ENCODE results near the gene FAM222B.
"Not testable (repeated sequence)": the region's sequence is repeated elsewhere in the genome, so short reads cannot be mapped to it uniquely, and the experiment has no call there.

Gene FAM222B, protein sequence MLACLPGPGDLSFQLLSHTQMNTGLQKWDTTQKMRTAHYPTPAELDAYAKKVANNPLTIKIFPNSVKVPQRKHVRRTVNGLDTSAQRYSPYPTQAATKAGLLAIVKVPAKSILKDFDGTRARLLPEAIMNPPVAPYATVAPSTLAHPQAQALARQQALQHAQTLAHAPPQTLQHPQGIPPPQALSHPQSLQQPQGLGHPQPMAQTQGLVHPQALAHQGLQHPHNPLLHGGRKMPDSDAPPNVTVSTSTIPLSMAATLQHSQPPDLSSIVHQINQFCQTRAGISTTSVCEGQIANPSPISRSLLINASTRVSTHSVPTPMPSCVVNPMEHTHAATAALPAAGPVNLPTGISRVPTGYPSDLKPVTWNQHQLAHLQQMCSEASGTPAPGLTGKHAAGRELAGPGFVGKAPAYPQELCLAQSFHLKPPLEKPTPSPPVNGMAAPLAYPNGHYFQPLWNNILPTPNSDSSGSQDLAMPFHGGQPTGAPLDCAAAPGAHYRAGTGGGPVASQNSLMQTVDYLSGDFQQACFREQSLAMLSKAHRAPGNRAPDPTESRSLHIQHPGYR

DNA sequence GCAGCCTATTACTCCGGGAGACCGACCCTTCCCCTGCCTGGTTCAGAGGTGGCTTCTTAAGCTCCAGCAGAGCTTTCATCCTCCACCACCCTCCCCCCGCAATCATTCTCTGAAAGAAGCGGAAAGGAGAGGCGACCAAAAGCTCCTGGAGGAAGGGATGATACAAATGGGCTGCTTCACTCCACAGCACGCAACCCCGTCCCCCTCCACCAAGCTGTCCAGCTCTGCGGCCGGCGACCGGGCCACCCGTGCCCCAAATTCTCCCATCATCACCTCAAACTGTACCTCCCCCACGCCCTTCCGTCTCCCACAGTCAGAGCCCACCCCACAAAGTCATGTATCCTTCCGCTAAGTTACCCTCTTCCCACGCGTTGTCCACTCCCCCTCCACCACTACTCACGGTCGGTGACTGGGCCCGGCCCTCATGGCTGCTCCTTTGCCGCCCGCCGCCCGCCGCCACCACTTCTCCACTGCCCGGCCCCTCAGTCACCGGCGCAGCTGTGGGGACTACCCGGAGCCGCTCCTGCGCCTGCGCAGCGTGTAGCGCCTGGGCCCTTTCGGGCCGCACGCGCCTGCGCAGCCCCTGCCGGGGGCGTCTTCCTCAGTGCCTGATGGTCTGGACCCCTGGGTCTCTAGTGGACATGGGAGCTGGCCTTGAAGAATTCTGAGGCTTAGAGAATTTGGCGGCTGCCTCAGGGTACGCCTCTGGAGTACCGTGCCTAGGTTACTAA lies at the start of gene FAM222B:
Gene FAM222B, minus strand, starts transcription at position 509 of the 731 bp plus-strand sequence. CDS start 76,123 bp downstream, outside the sequence.
- peak; percentile 79 to 82 for DNase-seq (ENCODE audit: extremely low read depth in 1 of 2, low read depth in 1 of 2)

DNA sequence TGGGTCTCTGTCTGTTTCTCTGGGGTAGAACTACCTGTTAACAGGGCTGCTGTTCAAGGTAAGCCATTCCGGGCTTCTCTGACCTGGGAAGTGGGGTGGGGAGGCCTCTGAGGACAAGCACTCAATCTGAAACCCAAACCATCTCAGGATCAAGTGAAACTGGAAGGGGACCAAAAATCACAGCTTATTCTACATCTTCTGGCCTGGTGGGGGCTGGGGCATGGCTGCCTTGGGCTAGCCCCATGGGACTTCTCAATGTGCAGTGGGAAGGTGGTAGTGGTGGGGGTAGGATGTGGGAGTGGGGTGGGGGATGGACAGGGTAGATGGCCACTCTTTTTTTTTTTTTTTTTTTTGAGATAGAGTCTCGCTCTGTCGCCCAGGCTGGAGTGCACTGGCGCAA lies 49.4 kb upstream of the FAM222B start:
- no peak for DNase-seq (ENCODE audit: extremely low read depth in 1 of 2, low read depth in 1 of 2)

DNA sequence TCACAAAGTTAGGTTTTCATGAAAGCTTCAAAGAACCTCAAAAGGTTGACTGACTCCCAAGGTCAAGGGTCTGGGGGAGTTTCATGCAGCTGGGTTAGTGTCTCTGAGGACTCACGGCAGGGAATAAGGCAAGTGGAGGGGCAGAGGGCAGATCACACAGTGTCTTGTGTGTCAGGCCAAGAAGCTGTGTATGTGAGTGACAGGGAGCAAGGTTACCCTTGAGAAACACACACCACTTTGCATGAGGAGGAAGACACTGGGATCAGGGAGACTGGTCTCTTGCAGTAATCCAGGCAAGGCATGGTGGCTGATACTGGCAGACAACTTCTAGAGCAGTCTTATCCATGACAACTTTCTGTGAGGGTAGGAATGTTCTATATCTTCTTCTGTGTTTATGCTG lies 48.6 kb upstream of the FAM222B start:
- no peak for DNase-seq (ENCODE audit: extremely low read depth in 1 of 2, low read depth in 1 of 2)

DNA sequence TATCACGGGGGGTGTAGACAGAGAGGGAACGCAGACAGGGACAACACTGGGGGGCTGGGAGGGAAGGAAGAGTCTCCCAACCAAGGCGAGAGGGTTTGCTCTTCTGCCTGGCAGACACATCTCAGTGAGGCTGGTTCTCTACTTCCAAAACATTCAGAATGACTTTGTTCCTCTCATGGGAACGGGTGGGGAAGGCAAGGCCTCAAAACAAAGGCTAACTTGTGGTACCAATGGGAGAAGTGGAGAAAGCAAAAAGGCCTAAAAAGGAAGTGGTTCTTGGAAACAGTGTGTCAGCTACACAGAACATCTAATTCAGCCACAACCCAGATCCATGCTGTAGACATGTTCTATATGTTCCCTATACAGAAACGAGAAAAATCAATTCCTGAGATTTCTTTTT lies 47.4 kb upstream of the FAM222B start:
- no peak for DNase-seq (ENCODE audit: extremely low read depth in 1 of 2, low read depth in 1 of 2)

DNA sequence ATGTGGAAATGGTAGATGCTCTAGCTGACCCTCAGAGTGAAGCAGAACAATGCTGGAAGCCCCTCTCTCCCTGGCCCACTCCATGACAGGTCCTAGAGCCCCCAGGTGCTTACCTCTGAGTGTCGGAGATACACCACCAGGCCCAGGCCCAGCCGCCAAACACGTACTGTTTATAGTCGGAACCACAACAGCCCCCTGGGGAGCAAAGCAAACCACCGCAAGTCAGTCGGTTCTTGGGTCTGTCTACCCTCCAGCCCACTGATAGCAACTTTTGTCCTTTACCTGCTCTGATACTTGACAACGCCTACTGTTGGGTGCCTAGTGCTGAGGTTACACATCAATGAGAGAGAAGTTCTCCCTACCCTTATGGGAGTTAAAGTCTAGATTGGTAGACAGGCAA lies 46.2 kb upstream of the FAM222B start:
- no peak for DNase-seq (ENCODE audit: extremely low read depth in 1 of 2, low read depth in 1 of 2)

DNA sequence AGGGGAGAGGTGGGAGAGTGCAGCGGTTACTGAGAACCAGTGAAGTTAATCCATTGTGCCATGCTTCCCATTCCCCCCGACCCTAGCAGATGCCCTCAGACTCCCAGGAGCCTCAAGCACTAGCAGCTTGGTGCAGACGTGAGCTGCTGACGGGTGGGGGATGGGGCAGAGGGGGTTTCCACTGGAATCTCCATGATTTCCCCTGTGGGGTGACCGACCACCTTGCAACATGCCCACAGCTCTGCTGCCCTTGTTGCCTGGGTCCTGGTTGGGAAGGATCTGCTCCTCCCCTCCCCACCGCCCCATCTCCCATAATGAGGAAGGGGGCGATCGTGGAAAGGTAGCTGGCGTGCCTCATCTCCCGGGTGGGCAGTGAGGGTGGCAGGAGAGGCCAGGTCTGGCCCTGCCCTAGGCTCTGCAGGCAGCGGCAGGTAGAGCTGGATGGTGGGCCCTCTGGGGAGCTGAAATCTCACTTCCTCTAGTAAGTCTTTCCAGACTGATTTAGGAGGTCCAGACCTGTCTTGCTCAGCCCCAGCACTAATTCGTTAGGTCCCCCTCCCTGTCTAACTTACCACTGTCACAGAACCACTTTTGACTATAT lies 45.4 kb upstream of the FAM222B start:
- DNase-seq (ENCODE audit: extremely low read depth in 1 of 2, low read depth in 1 of 2) = no peak

DNA sequence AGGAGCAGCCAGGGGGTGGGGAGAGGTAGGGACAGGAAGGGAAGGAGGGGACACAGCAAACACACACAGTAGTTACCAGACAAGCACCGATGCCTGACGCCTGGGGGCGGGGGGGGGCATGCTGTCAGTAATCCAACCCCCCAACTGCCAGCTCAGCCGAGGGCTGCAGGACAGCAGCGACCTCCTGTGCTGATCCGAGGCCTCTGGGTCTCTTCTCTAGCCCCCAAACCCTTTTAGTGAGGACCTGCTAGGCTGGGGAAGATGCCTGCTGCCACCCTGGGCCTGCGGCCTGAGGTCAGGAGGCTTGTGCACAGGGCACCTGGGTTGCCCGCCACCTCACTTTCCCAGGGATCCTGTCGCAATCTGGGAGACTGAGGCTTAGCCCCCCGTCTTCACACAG lies 43.4 kb upstream of the FAM222B start:
- no peak for DNase-seq (ENCODE audit: extremely low read depth in 1 of 2, low read depth in 1 of 2)

DNA sequence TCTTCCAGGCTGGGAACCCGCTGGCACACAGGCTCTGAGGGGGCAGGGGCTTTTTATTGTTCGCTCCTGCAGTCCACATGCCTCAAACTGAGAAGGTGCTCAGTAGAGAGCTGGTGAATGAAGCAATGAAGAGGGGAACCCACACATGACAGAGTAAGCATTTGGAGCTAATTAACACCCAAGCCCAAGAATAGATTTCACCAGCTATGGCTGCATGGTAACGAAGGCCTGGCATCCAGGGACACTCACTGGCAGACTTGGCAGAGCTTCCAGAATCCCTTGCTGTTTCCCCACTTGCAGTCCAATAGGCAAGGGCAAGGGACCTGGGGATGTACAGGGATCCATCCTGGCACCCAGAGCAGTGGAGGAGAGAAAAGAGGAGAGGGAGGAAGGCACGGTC lies 42.8 kb upstream of the FAM222B start:
- no peak for DNase-seq (ENCODE audit: extremely low read depth in 1 of 2, low read depth in 1 of 2)

DNA sequence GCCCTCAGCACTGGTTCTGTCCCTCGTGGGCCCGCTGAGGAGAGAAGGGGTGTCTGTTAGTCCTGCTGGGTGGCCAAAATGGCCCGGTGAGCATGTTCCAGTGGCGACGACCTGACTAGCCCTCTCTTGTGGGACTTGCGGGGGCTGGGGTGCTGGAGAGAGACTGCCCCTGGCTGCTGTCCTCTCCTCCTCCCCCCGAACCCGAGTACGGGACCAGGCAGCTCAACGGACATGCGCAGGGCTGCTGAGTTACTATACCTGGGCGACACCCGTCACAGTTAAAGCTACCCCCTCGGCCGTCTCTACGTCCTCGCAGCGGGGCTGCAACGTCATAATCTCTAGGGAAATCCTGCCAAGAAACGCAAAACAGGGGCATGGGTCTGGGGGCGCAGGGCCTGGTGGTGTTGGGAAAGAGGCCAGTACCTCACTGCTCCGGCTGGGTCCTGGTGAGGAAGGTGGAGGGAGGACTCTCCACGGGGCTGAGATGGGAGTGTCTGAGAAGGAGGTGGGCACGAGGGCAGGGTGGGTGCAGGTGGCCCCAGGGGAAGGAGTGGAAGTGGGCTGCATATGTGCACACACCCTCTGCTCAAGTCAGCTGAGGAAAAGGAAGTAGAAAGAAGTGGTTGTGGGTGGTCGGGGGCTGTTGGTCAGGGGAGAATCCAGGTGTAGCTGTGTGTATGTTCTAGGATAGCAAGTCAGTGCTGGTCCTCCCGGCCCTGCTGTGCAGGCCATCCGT lies 41.5 kb upstream of the FAM222B start:
- no peak for DNase-seq (ENCODE audit: extremely low read depth in 1 of 2, low read depth in 1 of 2)

DNA sequence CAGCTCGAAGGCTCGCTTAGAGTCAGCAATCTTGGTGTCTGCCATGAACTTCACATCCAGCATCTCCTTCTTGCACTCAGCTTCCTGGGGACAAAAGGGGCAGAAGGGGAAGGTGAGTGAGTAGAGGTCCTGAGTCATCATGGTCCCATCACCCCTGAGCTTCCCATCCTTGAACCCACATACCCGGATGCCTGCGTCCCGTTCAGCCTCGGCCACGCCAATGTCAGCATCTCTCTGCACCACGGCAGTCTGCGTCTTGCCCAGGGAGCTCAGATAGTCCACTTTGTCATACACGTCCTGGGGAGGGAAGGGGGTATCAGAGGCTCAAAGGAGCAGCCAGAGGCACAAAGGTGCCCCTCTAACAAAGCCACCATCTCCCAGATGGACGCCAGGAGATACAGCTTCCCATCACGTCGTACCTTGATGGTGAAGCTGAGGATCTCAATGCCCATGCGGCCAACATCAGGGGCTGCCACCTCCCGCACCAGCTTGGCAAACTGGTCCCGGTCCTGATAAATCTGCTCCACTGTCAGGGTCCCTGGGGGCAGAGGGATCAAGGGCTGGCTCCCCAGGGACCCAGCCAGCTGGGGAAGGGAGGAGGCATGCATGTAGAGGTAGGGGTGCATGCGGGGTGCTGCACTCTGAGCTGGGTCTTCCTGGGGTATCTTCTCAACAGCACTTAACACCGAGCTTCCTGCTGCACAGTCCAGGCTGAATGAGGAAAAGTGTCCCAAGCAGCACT lies 39.7 kb upstream of the FAM222B start:
- no peak for DNase-seq (ENCODE audit: extremely low read depth in 1 of 2, low read depth in 1 of 2)

DNA sequence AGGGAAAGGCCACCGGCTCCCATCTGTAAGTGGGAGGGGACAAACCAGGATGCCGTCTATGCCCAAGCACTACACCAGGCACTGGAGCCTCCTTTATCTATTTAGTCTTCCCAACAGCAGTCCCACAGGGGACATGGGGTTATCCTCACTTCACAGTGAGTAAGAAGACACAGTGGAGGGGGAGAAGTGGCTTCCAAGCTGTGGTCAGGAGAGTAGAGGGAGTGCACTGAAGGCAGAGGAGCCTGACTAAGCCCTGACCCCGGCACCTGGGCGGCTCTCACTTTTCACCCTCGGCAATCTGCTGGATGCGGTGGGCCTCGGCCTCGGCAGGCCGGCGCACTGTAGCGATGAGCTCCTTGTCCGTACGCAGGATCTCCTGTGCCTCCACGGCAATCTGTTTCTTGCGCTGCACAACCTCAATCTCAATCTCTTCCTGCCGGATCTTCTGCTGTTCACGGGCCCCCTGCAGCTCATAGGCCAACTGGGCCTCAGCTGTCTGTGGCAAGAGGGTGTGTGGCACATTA lies 39.0 kb upstream of the FAM222B start:
- no peak for DNase-seq (ENCODE audit: extremely low read depth in 1 of 2, low read depth in 1 of 2)

DNA sequence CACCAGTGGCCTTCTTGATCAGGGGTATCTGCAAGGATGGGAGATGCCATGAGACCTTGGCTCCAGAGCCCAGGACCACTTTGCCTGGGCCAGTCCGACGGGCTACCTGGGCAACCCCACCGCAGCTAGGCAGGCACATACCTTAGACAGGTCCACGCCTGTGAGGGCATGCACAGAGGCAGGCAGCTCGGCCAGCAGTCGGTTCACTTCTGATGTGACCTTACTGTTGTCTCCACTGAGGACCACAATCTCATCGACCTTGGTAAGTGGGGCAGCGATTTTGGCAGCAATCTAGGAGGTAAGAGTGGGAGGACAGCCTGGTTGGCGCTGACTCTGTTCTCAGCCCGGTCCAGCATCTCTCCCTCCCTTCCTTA lies 38.0 kb upstream of the FAM222B start:
- no peak for DNase-seq (ENCODE audit: extremely low read depth in 1 of 2, low read depth in 1 of 2)

DNA sequence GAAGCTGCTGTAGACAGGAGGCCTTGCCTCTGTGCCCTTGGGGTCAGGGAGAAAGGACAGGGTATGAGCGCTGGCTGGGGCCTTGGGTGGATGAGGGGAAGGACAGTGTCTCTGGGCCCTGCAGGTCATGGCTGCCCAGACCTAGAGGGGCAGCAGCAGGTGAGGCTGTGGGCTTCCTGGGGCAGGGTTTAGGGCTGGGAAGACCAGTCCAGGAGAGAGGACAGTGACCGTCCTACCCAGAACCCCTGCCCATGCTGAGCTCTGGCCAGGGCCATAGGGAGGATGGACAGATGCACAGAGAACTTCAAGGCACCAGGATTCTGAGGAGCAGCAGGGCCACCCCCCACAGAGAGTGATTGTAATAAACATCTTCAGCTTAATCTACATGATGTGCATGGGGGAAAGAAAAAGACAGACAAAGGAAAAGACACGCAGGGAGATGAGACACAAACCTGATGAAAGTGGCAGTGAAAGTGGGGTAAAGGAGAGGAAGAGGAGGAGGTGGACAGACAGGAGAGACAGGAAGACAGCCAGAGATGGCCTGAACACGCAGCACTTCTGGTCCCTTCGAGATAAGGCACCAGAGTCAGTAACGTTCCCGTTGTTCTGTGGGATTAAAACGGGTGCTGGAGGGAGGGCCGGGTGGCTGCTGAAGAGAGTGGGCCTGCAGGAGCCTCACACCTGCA lies 37.4 kb upstream of the FAM222B start:
- DNase-seq (ENCODE audit: extremely low read depth in 1 of 2, low read depth in 1 of 2) = no peak

DNA sequence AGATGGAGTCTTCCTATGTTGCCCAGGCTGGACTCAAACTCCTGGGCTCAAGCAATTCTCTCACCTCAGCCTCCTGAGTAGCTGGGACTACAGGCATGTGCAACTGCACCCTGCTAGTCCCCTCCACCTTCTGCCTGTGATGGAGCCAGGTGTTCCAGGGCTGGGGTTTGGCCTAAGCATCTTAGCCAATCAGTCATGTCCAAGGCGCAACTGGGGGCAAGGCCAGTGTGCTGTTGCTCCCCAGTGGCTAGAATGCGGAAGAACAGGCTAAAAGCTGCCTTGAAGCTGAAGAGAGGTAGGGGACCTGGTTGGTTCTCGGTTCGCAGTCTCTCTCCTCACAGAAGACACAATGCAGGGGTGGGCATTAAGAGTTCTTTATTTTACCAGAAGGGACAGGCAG lies 36.4 kb upstream of the FAM222B start:
- no peak for DNase-seq (ENCODE audit: extremely low read depth in 1 of 2, low read depth in 1 of 2)

DNA sequence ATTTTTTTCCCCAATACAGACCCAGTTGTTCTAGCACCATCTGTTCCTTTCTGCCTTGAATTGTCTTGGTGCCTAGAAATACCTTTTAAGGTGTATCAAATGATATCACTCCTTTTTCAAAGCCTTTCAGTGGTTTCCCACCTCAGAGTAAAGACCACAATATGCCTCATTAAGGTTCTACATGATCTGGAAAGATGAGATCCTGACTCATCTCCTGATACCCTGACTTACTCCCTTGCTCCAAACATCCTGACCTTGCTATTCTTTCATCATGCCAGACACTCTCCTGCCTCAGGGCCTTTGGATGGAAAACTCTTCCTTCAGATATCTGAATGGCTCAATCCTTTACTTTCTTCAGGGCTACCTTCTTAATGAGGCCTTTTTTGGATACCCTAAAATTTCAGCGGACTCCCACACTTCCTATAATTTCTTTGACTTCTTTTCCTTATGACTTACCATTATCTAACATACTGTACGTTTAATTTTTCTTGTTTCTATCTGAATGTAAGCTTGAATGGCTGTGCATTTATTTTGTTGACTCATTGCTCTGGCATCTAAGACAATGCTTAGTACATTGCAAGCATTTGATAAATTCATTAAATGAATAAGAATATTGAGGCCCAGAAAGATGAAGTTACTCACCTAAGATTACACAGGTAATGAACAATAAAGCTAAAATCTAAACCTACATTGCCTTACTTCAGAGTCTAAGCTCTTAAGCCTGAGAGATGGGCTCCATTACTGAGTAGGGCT lies 35.7 kb upstream of the FAM222B start:
- no peak for DNase-seq (ENCODE audit: extremely low read depth in 1 of 2, low read depth in 1 of 2)

DNA sequence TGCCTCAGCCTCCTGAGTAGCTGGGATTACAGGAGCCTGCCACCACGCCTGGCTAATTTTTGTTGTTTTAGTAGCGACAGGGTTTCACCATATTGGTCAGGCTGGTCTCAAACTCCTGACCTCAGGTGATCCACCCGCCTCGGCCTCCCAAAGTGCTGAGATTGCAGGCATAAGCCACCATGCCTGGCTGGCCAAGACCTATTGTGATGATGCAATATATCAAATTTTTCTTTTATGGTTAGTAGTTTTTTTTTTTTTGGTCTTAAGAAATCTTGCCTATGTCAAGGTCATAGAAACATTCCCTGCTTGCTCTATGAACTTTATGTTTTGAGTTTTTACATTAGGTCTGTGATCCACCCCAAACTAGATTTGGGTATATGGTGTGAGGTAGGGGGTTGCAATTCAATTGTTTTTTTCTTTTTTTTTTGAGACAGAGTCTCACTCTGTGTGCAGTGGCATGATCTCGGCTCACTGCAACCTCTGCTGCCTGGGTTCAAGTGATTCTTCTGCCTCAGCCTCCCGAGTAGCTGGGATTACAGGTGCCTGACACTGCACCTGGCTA lies 34.6 kb upstream of the FAM222B start:
- not testable (repeated sequence) for DNase-seq (ENCODE audit: extremely low read depth in 1 of 2, low read depth in 1 of 2)

DNA sequence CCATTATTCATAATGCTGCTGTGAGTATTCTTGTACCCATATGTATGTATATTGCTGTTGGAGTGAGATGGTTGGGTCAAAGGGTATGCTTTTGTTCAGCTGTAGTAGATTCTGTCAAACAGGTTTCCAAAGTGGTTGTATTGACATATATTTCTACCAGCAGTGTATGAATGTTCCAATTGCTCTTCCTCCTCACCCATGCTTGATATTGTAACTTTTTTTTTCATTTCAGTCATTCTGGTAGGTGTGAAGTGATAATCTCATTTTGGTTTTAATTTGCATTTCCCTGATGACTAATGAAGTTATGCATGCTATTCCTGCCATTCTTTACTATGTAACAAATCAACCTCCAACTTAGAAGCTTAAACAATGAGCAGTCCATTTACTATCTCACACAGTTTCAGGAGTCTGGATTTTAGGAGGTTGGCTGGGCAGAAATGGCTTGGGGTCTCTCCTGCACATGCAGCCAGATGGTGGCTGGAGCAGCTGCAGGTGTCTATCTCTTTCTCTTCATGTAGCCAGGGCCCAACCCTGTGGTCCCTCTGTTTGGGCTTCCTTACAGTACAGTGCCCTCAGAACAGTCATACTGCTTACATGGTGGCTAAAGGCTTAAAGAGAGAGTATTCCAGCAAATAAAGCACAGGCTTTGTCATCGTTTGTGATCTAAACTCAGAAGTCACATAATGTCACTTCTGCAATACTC lies 33.4 kb upstream of the FAM222B start:
- no peak for DNase-seq (ENCODE audit: extremely low read depth in 1 of 2, low read depth in 1 of 2)

DNA sequence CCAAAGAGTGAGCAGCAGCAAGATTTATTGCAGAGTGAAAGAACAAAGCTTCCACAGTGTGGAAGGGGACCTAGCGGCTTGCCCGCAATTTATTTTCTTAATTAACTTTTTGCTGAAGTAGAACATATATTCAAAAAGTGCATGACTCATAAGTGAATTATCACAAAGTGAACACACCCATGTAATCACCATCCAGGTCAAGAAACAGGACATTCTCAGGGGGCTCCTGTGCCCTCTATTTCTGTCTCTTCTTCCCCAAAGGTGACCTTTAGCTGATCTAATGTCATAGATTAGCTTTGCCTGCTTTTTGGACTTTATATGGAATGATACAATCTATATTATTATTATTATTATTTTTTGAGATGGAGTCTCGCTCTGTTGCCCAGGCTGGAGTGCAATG lies 32.2 kb upstream of the FAM222B start:
- DNase-seq (ENCODE audit: extremely low read depth in 1 of 2, low read depth in 1 of 2) = no peak

Data from stimulated activated CD8-positive, alpha-beta memory T cell treated with anti-CD3 and anti-CD28 coated beads, Interleukin-7, amount 100 ng/mL, for 48 hours (primary cell).